ENCODE results near the gene INTU. TPM values are rescaled to one million over a fixed set of nuclear protein-coding genes. Genes with fewer than 3 reads are reported as not detected.
"Not testable (repeated sequence)": the region's sequence is repeated elsewhere in the genome, so short reads cannot be mapped to it uniquely, and the experiment has no call there.

Gene INTU
- total RNA-seq (2013), result 0.65 TPM
- polyA plus RNA-seq (under 1 TPM in 2 of 3 donors, not detected in 1; 0.17 to 0.26 TPM), polyA minus RNA-seq (under 0.01 TPM in 1 of 2 replicates, not detected in the other), total RNA-seq (0.41 to 5.9 (median 0.91) reads per million in 11 experiments)

DNA sequence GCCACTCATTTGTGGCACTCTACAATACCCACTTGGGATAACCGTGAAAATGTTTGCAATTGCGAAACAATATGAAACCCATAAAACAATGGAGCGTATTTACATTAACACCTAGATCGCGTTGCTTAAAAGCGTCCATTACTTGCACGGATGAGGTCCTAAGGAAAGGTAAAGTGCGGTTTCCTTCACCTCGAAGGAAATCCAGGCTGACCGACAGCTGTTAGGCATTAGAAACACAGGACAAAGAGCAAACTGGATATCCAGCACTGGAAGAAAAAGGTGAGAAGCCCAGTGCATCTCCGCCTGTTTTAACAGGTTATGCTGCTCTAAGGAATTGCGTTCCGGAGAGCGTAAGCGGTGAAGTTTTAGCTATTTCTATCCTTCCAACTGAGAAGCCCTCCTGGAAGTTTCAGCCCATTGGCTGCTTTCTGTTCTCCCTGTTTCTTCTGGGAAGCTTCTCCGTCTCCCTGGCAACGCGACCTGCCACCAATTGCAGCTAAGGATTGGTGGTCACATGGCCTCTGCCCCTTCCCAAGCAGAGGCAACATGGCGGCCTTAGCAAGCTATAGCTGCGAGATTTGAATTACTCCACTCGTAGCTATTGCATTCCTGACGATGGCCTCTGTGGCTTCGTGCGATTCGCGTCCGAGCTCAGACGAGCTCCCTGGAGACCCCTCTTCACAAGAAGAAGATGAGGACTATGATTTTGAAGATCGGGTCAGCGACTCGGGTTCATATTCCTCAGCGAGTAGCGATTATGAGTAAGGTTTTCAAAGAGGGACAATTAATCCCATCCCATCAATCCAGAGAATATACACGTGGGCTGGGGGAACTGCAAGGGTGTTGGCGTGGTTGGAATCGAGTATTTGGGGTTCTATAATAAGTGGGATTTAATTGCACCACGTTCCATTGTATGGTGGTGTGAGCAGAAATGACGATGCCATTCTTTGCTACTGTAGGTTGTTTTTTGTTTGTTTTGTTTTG, at the start of gene INTU:
INTU (plus strand) TSS at position 538 of the 984 bp plus-strand sequence; CDS start at position 616, 78 bp downstream.
- peak within 1 kb of the TSS; percentile 95 to 99 for H3K4me3 Mint-ChIP-seq
- H3K27ac Mint-ChIP-seq, result peak within 1 kb of the TSS in 6 of 7 donors; percentile 22 to 87 (median 80)
- peak within 1 kb of the TSS; percentile 97 for H3K4me2 ChIP-seq (replicated peaks; ENCODE audit: extremely low read depth, low read length, poor library complexity, severe bottlenecking)
- H3K27me3 Mint-ChIP-seq (ENCODE audit: low read depth in 3 of 3), result peaks cover 1 to 4% (median 3%) of the 10 kb centered on the region in 3 donors
- H3K9ac ChIP-seq (ENCODE audit: insufficient read depth, low read length, poor library complexity, severe bottlenecking), result peak within 1 kb of the TSS; percentile 67
- H3K27me3 ChIP-seq (ENCODE audit: control insufficient read depth in 2 of 2, insufficient read depth in 2 of 2, low read length in 2 of 2), result no peaks in the 10 kb centered on the region
- H2AFZ ChIP-seq (ENCODE audit: insufficient read depth, low read depth, low read length, poor library complexity, severe bottlenecking), result peak within 1 kb of the TSS; percentile 100
- peaks cover 22% of the 10 kb centered on the region for H3K4me1 Mint-ChIP-seq
- peaks cover 0 to 4% (median 0%) of the 10 kb centered on the region in 7 donors for H3K9me3 Mint-ChIP-seq
- TF ChIP-seq, protein P1, sequence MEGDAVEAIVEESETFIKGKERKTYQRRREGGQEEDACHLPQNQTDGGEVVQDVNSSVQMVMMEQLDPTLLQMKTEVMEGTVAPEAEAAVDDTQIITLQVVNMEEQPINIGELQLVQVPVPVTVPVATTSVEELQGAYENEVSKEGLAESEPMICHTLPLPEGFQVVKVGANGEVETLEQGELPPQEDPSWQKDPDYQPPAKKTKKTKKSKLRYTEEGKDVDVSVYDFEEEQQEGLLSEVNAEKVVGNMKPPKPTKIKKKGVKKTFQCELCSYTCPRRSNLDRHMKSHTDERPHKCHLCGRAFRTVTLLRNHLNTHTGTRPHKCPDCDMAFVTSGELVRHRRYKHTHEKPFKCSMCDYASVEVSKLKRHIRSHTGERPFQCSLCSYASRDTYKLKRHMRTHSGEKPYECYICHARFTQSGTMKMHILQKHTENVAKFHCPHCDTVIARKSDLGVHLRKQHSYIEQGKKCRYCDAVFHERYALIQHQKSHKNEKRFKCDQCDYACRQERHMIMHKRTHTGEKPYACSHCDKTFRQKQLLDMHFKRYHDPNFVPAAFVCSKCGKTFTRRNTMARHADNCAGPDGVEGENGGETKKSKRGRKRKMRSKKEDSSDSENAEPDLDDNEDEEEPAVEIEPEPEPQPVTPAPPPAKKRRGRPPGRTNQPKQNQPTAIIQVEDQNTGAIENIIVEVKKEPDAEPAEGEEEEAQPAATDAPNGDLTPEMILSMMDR (IDR thresholded peaks at IDR 0.05), result no peak
- peaks cover 12 to 23% of the 10 kb centered on the region in 2 donors for H3K4me1 ChIP-seq (ENCODE audit: control insufficient read depth in 1 of 2, insufficient read depth in 2 of 2, low read length in 2 of 2)
- intact Hi-C loops (cut with micrococcal nuclease), result loop anchor here in 1 of 2 donors (10.0 kb wide), 1 partner anchor 652 kb away; the partner anchor contains the start of gene PGRMC2
- no peaks in the 10 kb centered on the region for H3K79me2 ChIP-seq (ENCODE audit: insufficient read depth, low read length)
- H4K20me1 ChIP-seq (ENCODE audit: insufficient read depth, low read length), result no peaks in the 10 kb centered on the region
- H3K9me3 ChIP-seq (replicated peaks in 1 of 2; ENCODE audit: control insufficient read depth in 1 of 2, insufficient read depth in 1 of 2, low read length in 2 of 2), result no peaks in the 10 kb centered on the region
- H3K36me3 ChIP-seq (replicated peaks in 1 of 2; ENCODE audit: control insufficient read depth in 1 of 2, insufficient read depth in 2 of 2, low read length in 2 of 2), result no peaks in the 10 kb centered on the region
- H3K4me3 ChIP-seq (replicated peaks in 1 of 3; ENCODE audit: low read depth in 2 of 3, low read length in 3 of 3), result peak within 1 kb of the TSS; percentile 63 to 95 (median 94)
- H3K36me3 Mint-ChIP-seq, result no peaks in the 10 kb centered on the region
- peak within 1 kb of the TSS in 1 of 2 donors; percentile 38 for H3K27ac ChIP-seq (ENCODE audit: low read depth in 1 of 2, low read length in 2 of 2)
- DNase-seq, result peak; percentile 59 to 85 (median 81)
- WGBS (ENCODE audit: insufficient coverage), result 0% methylated on average over 22 of the region's 38 CpGs

GRCh38 chr4:127586496-127586895, 46.3 kb upstream of the INTU start:
- H3K27ac ChIP-seq (ENCODE audit: low read depth in 1 of 2, low read length in 2 of 2); H3K4me1 Mint-ChIP-seq; H3K27me3 ChIP-seq (ENCODE audit: control insufficient read depth in 2 of 2, insufficient read depth in 2 of 2, low read length in 2 of 2); intact Hi-C loops (cut with micrococcal nuclease); H3K4me1 ChIP-seq (ENCODE audit: control insufficient read depth in 1 of 2, insufficient read depth in 2 of 2, low read length in 2 of 2); H3K36me3 Mint-ChIP-seq; H3K79me2 ChIP-seq (ENCODE audit: insufficient read depth, low read length); H3K4me3 ChIP-seq (replicated peaks in 1 of 3; ENCODE audit: low read depth in 2 of 3, low read length in 3 of 3); H4K20me1 ChIP-seq (ENCODE audit: insufficient read depth, low read length); DNase-seq; H3K9ac ChIP-seq (ENCODE audit: insufficient read depth, low read length, poor library complexity, severe bottlenecking); H3K27me3 Mint-ChIP-seq (ENCODE audit: low read depth in 3 of 3); H3K36me3 ChIP-seq (replicated peaks in 1 of 2; ENCODE audit: control insufficient read depth in 1 of 2, insufficient read depth in 2 of 2, low read length in 2 of 2); H3K9me3 Mint-ChIP-seq; H3K4me3 Mint-ChIP-seq; H3K9me3 ChIP-seq (replicated peaks in 1 of 2; ENCODE audit: control insufficient read depth in 1 of 2, insufficient read depth in 1 of 2, low read length in 2 of 2); H2AFZ ChIP-seq (ENCODE audit: insufficient read depth, low read depth, low read length, poor library complexity, severe bottlenecking); H3K4me2 ChIP-seq (replicated peaks; ENCODE audit: extremely low read depth, low read length, poor library complexity, severe bottlenecking): not testable (repeated sequence)
- 90% methylated on average over 2 of the region's 4 CpGs for WGBS (ENCODE audit: insufficient coverage)
- peak overlapping the region in 2 of 7 donors; percentile 4 to 24 for H3K27ac Mint-ChIP-seq
